Astrocyte (in vitro differentiated cells and primary cell): Measurements from ENCODE around the gene CEP63.

ENCODE experiments used
- CTCF ChIP-seq: IDR thresholded peaks from 2 replicates; pipeline ENCODE4 v1.5.1; 2011; ENCODE audit warnings: low read depth, mild to moderate bottlenecking, inconsistent platforms, low read length, moderate library complexity; ENCODE audit not compliant: insufficient read depth
- EZH2 ChIP-seq: IDR thresholded peaks from 2 replicates; pipeline ENCODE4 v1.6.1; 2012; ENCODE audit warnings: mild to moderate bottlenecking, low read length, inconsistent platforms; ENCODE audit not compliant: insufficient read depth

- TF ChIP-seq CTCF: no peak
- TF ChIP-seq EZH2: no peak
These were observed 47.6 kb downstream of the CEP63 start for GRCh38 chr3:134533493-134533892.
